HG03159 (cell line): ENCODE results near the gene DCLK1.

Source experiments
- ATAC-seq: cut with Tn5 transposase; IDR thresholded peaks from one replicate; pipeline ENCODE4 v1.9.1; 2021; ENCODE audit warnings: mild to moderate bottlenecking, moderate library complexity; ENCODE audit not compliant: unreplicated experiment

DCLK1 gene

GRCh38 chr13:35909091-35909490 is 222.1 kb downstream of the DCLK1 start:
- ATAC-seq: no peak

- ATAC-seq: no peak
Measured at GRCh38 chr13:35908226-35908625, 223.0 kb downstream of the DCLK1 start.

GRCh38 chr13:35906636-35907035 is 224.5 kb downstream of the DCLK1 start:
- no peak for ATAC-seq

GRCh38 chr13:35903075-35903474 is 228.1 kb downstream of the DCLK1 start:
- no peak for ATAC-seq

- ATAC-seq: no peak
Measured at GRCh38 chr13:35898041-35898440, 233.1 kb downstream of the DCLK1 start.

- ATAC-seq: no peak
Measured at GRCh38 chr13:35894636-35895035, 236.5 kb downstream of the DCLK1 start.

GRCh38 chr13:35892837-35893814 is 238.1 kb downstream of the DCLK1 start:
- ATAC-seq: no peak

GRCh38 chr13:35891507-35892441 is 239.4 kb downstream of the DCLK1 start:
- no peak for ATAC-seq

- ATAC-seq: no peak
Measured at GRCh38 chr13:35889560-35889959, 241.6 kb downstream of the DCLK1 start.

- ATAC-seq: no peak
Measured at GRCh38 chr13:35888981-35889380, 242.2 kb downstream of the DCLK1 start.

GRCh38 chr13:35888457-35888883 is 242.7 kb downstream of the DCLK1 start:
- no peak for ATAC-seq

- no peak for ATAC-seq
Measured at GRCh38 chr13:35887115-35887666, 244.0 kb downstream of the DCLK1 start.

- no peak for ATAC-seq
Measured at GRCh38 chr13:35886332-35887114, 244.7 kb downstream of the DCLK1 start.

- no peak for ATAC-seq
Measured at GRCh38 chr13:35884211-35884760, 246.9 kb downstream of the DCLK1 start.

- ATAC-seq: no peak
Measured at GRCh38 chr13:35882722-35883497, 248.3 kb downstream of the DCLK1 start.

GRCh38 chr13:35881360-35881759 is 249.8 kb downstream of the DCLK1 start:
- ATAC-seq: no peak

GRCh38 chr13:35879111-35879510 is 252.1 kb downstream of the DCLK1 start:
- no peak for ATAC-seq

- ATAC-seq: no peak
Measured at GRCh38 chr13:35876601-35877000, 254.6 kb downstream of the DCLK1 start.

- no peak for ATAC-seq
Measured at GRCh38 chr13:35874704-35875103, 256.5 kb downstream of the DCLK1 start.
